Activated CD4-positive, alpha-beta T cell treated with anti-CD3 and anti-CD28 coated beads, Interleukin-2, amount 10 ng/mL, durations not matched to agents 7 days and 5 days (primary cell): ENCODE data around the gene GNAQ. TPM values are rescaled to one million over a fixed set of nuclear protein-coding genes. Genes with fewer than 3 reads are reported as not detected.

Source experiments
- CTCF ChIA-PET: fragments of 350-600 bp; sonication (Branson Sonifier 250); formaldehyde crosslinking; loops from one replicate; lab custom pipeline; 2021; ENCODE audit warnings: antibody characterized with exemption; lab: Charles Lee
- POLR2A ChIA-PET: fragments of 350-600 bp; sonication (Branson Sonifier 250); formaldehyde crosslinking; loops from one replicate; lab custom pipeline; 2021; ENCODE audit warnings: antibody characterized with exemption; lab: Charles Lee
- DNase-seq: peaks from one replicate; pipeline ENCODE4 v3.0.0-alpha.2; 2020
- H3K27ac Mint-ChIP-seq: one replicate; pipeline ENCODE4 v1.8.0; 2021; ENCODE audit warnings: mild to moderate bottlenecking, moderate library complexity, mixed read lengths
- H3K27me3 Mint-ChIP-seq: one replicate; pipeline ENCODE4 v1.8.0; 2021; ENCODE audit warnings: mixed read lengths
- H3K36me3 Mint-ChIP-seq: one replicate; pipeline ENCODE4 v1.8.0; 2021; ENCODE audit warnings: low read depth, mixed read lengths
- H3K4me1 Mint-ChIP-seq: one replicate; pipeline ENCODE4 v1.8.0; 2021; ENCODE audit warnings: mixed read lengths
- H3K4me3 Mint-ChIP-seq: one replicate; pipeline ENCODE4 v1.8.0; 2021; ENCODE audit warnings: mild to moderate bottlenecking, moderate library complexity, mixed read lengths
- H3K9me3 Mint-ChIP-seq: one replicate; pipeline ENCODE4 v1.8.0; 2021; ENCODE audit warnings: mixed read lengths
- total RNA-seq, 2 experiments: library from RNA; stranded (reverse); gene quantifications; one replicate each; pipeline ENCODE4 v1.2.3, GENCODE V29; 2021

Gene GNAQ
- total RNA-seq, 2 experiments from 2014 or later, result 28.1 to 31.8 TPM

DNA sequence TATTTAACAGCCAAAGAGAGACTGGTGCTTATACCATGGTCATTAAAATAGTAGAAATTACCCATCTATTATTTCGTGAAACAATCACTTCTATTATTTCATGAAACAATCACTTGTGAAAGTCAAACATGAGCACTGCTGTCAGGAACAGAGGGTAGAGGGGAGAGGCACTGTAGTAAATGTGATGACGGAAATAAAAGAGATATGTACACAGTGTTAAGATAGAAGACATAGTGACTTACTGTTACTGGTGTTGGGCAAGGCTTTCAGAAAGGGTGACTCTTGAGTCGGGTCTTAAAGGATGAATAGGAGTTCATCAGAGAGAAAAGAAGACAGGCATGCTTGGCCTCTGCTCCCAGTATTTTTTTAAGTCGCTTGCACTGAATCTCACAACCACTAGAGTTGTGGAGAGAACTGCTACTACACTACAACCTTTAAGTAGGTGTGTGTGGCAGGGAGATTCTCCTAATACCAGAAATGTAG is 220.9 kb downstream of the GNAQ start:
- ChIA-PET CTCF (interaction anchor here (0.6 to 1.1 kb wide), 2 partner anchors 9 to 225 kb away, joined by 3 read pairs; no protein-coding TSS in a partner anchor), POLR2A (no interaction called here)
- peaks cover 42% of the 10 kb centered on the region for H3K36me3 Mint-ChIP-seq

DNA sequence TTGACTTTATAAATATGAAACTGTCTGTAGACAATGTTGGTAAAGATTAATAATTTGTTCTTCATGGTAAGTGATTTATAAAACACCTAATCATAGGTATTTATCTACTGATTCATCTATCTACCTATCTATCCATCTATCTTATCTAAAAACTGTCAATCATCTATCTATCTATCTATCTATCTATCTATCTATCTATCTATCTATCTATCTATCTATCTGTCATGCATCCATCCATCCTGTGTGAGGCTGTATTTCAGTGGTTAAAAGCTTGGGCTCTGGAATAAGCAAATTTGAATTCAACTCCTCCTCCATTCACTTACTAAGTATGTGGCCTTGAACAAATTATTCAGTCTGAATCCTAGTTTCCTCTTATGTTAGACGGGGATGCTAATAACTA is 221.6 kb downstream of the GNAQ start:
- Mint-ChIP-seq H3K27me3 (no peaks in the 10 kb centered on the region), H3K9me3 (peaks cover 3% of the 10 kb centered on the region), H3K27ac (no peak overlapping the region), H3K4me3 (no peak overlapping the region), H3K36me3 (peaks cover 38% of the 10 kb centered on the region), H3K4me1 (peaks cover 28% of the 10 kb centered on the region)
- no peak for DNase-seq
- CTCF ChIA-PET, result interaction anchor here (0.6 to 1.1 kb wide), 2 partner anchors 8 to 226 kb away, joined by 3 read pairs; no protein-coding TSS in a partner anchor
- POLR2A ChIA-PET, result no interaction called here

More for the DNA sequence above, 220.9 kb downstream of the GNAQ start:
- Mint-ChIP-seq H3K27ac (no peak overlapping the region), H3K27me3 (no peaks in the 10 kb centered on the region), H3K4me1 (peaks cover 28% of the 10 kb centered on the region), H3K9me3 (peaks cover 3% of the 10 kb centered on the region), H3K4me3 (no peak overlapping the region)
- DNase-seq, result no peak

GRCh38 chr9:77809552-77809951 is 222.1 kb downstream of the GNAQ start:
- ChIA-PET CTCF (interaction anchor here (1.1 kb wide), 1 partner anchor 8 kb away, joined by 3 read pairs; no protein-coding TSS in a partner anchor), POLR2A (no interaction called here)
- H3K27me3 Mint-ChIP-seq, result no peaks in the 10 kb centered on the region
- H3K36me3 Mint-ChIP-seq, result peaks cover 38% of the 10 kb centered on the region
- no peak overlapping the region for H3K4me3 Mint-ChIP-seq
- no peak for DNase-seq
- no peak overlapping the region for H3K27ac Mint-ChIP-seq
- H3K9me3 Mint-ChIP-seq, result peaks cover 3% of the 10 kb centered on the region
- peaks cover 28% of the 10 kb centered on the region for H3K4me1 Mint-ChIP-seq

- Mint-ChIP-seq H3K4me1 (peaks cover 28% of the 10 kb centered on the region), H3K9me3 (peaks cover 3% of the 10 kb centered on the region), H3K4me3 (no peak overlapping the region), H3K36me3 (peaks cover 33% of the 10 kb centered on the region), H3K27ac (peak overlapping the region; percentile 73), H3K27me3 (no peaks in the 10 kb centered on the region)
- CTCF ChIA-PET, result no interaction called here
- POLR2A ChIA-PET, result no interaction called here
- no peak for DNase-seq
Measured at GRCh38 chr9:77808751-77809081, 222.9 kb downstream of the GNAQ start.

DNA sequence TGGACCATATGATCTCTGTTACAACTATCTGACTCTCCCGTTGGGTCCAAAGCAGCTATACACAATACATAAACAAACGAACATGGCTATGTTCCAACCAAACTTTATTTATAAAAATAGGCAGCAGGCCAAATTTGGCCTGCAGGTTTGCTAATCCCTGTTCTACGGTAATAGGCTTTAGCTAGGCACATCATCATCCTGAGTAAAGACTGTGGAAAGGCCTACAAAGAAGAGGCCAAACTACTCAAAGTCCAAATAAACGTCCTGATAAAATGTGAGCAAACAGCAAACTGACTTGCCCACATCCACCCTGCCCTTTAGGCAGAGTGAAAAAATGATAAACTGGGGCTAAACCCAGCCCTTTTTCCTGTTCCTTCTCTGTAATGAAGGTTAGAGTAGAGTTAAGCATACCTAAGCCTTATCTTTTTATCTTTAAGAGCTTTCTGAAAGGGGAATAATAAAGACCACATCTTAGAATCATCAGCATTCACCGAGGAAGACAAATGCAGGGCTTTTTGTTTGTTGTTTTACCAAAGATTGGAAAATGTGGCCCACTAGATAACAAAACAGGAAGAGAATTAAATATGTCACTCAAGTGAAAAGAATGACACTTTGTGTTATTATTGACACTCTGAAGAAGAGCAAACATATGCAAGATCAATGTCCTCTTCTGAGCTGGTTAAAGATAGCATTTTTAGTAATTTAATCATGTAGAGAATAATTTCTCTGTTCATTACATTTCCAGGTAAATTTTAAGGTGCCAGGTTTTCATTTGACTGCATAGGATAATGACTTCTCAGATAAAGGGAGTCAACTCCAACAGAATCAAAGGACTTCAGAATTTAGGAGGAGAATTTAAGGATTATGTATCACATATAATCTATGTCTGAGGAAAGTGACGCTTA is 223.5 kb downstream of the GNAQ start:
- no peak overlapping the region for H3K4me3 Mint-ChIP-seq
- DNase-seq, result no peak

GRCh38 chr9:77807281-77807683 is 224.3 kb downstream of the GNAQ start:
- Mint-ChIP-seq H3K9me3 (peaks cover 3% of the 10 kb centered on the region), H3K27ac (no peak overlapping the region), H3K4me1 (peaks cover 28% of the 10 kb centered on the region), H3K4me3 (no peak overlapping the region), H3K36me3 (peaks cover 32% of the 10 kb centered on the region), H3K27me3 (no peaks in the 10 kb centered on the region)
- ChIA-PET CTCF (interaction anchor here (0.5 kb wide), 1 partner anchor 203 kb away, joined by 3 read pairs; no protein-coding TSS in a partner anchor), POLR2A (no interaction called here)
- no peak for DNase-seq

More for the DNA sequence above, 223.5 kb downstream of the GNAQ start:
- H3K27me3 Mint-ChIP-seq, result no peaks in the 10 kb centered on the region
- H3K36me3 Mint-ChIP-seq, result peaks cover 33% of the 10 kb centered on the region
- ChIA-PET POLR2A (no interaction called here), CTCF (no interaction called here)
- H3K4me1 Mint-ChIP-seq, result peaks cover 28% of the 10 kb centered on the region
- peaks cover 3% of the 10 kb centered on the region for H3K9me3 Mint-ChIP-seq
- H3K27ac Mint-ChIP-seq, result peak overlapping the region; percentile 73

GRCh38 chr9:77806741-77807140 is 224.9 kb downstream of the GNAQ start:
- Mint-ChIP-seq H3K9me3 (peaks cover 3% of the 10 kb centered on the region), H3K36me3 (peaks cover 28% of the 10 kb centered on the region), H3K27ac (no peak overlapping the region), H3K4me3 (no peak overlapping the region), H3K27me3 (no peaks in the 10 kb centered on the region), H3K4me1 (peaks cover 28% of the 10 kb centered on the region)
- DNase-seq, result no peak
- CTCF ChIA-PET, result interaction anchor here (0.5 kb wide), 1 partner anchor 203 kb away, joined by 3 read pairs; no protein-coding TSS in a partner anchor
- POLR2A ChIA-PET, result no interaction called here

DNA sequence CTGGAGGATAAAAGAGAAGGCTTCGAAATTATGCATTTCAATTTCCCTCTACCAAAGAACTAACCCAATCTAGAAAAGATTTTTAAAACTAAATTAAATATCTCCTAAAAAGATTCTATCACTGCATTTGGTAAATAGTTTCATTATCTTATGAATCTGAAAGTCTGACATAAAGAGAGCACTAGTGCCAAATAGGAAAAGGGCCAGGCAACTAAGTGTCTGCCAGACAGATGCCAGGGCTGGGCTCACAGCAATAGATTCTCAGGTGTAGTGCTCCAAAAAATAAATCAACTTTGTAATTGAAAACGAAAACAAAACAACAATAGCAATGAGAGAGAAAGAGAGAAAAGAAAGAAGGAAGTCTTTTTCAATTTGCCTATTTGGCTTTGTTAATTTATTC is 225.8 kb downstream of the GNAQ start:
- Mint-ChIP-seq H3K4me1 (peaks cover 36% of the 10 kb centered on the region), H3K36me3 (peaks cover 26% of the 10 kb centered on the region)

DNA sequence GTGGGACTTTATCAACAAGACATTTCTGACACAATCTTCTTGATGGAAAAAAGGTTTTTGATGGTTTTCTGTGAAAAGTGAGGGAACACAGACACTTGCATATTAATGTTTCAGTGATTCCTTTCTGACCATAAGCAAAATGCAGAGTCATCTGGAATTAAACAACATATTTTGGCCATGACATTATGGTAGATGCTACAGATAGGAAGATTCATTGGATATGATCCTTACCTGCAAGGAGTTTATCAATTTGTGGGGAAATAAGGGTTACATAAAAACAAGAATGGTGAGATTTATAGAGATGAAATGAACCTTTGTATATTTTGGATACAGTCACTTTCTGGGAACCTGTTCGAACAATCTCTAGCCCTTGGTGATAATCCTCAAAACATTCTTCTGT is 228.2 kb downstream of the GNAQ start:
- Mint-ChIP-seq H3K9me3 (peaks cover under 1% of the 10 kb centered on the region), H3K36me3 (peaks cover 12% of the 10 kb centered on the region), H3K4me3 (no peak overlapping the region), H3K27ac (no peak overlapping the region), H3K27me3 (no peaks in the 10 kb centered on the region), H3K4me1 (peaks cover 30% of the 10 kb centered on the region)
- ChIA-PET POLR2A (no interaction called here), CTCF (interaction anchor here (1.3 kb wide), 1 partner anchor 20 kb away, joined by 3 read pairs; no protein-coding TSS in a partner anchor)
- DNase-seq, result no peak

More for the DNA sequence above, 225.8 kb downstream of the GNAQ start:
- Mint-ChIP-seq H3K27me3 (no peaks in the 10 kb centered on the region), H3K27ac (no peak overlapping the region), H3K4me3 (no peak overlapping the region), H3K9me3 (peaks cover 3% of the 10 kb centered on the region)
- DNase-seq, result no peak
- POLR2A ChIA-PET, result no interaction called here
- CTCF ChIA-PET, result no interaction called here

- no peaks in the 10 kb centered on the region for H3K9me3 Mint-ChIP-seq
- ChIA-PET CTCF (interaction anchor here (1.3 kb wide), 1 partner anchor 19 kb away, joined by 3 read pairs; no protein-coding TSS in a partner anchor), POLR2A (no interaction called here)
- no peaks in the 10 kb centered on the region for H3K27me3 Mint-ChIP-seq
- no peak overlapping the region for H3K4me3 Mint-ChIP-seq
- no peak for DNase-seq
- no peak overlapping the region for H3K27ac Mint-ChIP-seq
- peaks cover 22% of the 10 kb centered on the region for H3K4me1 Mint-ChIP-seq
- peaks cover 11% of the 10 kb centered on the region for H3K36me3 Mint-ChIP-seq
Measured at GRCh38 chr9:77802515-77803293, 228.9 kb downstream of the GNAQ start.

GRCh38 chr9:77802064-77802463 is 229.5 kb downstream of the GNAQ start:
- no peak overlapping the region for H3K27ac Mint-ChIP-seq
- DNase-seq, result no peak
- H3K9me3 Mint-ChIP-seq, result no peaks in the 10 kb centered on the region
- ChIA-PET POLR2A (no interaction called here), CTCF (interaction anchor here (0.6 to 1.1 kb wide), 3 partner anchors 8 to 301 kb away, joined by 3 read pairs; no protein-coding TSS in a partner anchor)
- no peaks in the 10 kb centered on the region for H3K27me3 Mint-ChIP-seq
- H3K36me3 Mint-ChIP-seq, result peaks cover 6% of the 10 kb centered on the region
- peaks cover 16% of the 10 kb centered on the region for H3K4me1 Mint-ChIP-seq
- H3K4me3 Mint-ChIP-seq, result no peak overlapping the region

GRCh38 chr9:77800924-77801551 is 230.6 kb downstream of the GNAQ start:
- CTCF ChIA-PET, result interaction anchor here (1.0 to 1.1 kb wide), 2 partner anchors 9 to 11 kb away, joined by 3 read pairs; no protein-coding TSS in a partner anchor
- Mint-ChIP-seq H3K36me3 (peaks cover 6% of the 10 kb centered on the region), H3K27me3 (no peaks in the 10 kb centered on the region), H3K27ac (no peak overlapping the region), H3K4me3 (no peak overlapping the region), H3K9me3 (no peaks in the 10 kb centered on the region), H3K4me1 (peaks cover 11% of the 10 kb centered on the region)
- DNase-seq, result no peak
- POLR2A ChIA-PET, result no interaction called here
